Epithelial cell of esophagus (primary cell): ENCODE measurements around the gene HEPN1.

Experiments used
- DNase-seq: peaks from one replicate; pipeline ENCODE4 v3.0.0; 2010; ENCODE audit warnings: low read depth
- H3K4me3 ChIP-seq: 2 replicates; pipeline ENCODE4 v1.5.1; 2011; ENCODE audit warnings: mild to moderate bottlenecking, low read length, control low read depth
- TF ChIP-seq, protein P1 (sequence below): IDR thresholded peaks from 2 replicates; pipeline ENCODE4 v1.5.1; 2011; ENCODE audit warnings: low read depth, mild to moderate bottlenecking, low read length, control low read depth, inconsistent platforms; ENCODE audit not compliant: insufficient read depth; ENCODE audit errors: missing control alignments

Gene HEPN1

DNA sequence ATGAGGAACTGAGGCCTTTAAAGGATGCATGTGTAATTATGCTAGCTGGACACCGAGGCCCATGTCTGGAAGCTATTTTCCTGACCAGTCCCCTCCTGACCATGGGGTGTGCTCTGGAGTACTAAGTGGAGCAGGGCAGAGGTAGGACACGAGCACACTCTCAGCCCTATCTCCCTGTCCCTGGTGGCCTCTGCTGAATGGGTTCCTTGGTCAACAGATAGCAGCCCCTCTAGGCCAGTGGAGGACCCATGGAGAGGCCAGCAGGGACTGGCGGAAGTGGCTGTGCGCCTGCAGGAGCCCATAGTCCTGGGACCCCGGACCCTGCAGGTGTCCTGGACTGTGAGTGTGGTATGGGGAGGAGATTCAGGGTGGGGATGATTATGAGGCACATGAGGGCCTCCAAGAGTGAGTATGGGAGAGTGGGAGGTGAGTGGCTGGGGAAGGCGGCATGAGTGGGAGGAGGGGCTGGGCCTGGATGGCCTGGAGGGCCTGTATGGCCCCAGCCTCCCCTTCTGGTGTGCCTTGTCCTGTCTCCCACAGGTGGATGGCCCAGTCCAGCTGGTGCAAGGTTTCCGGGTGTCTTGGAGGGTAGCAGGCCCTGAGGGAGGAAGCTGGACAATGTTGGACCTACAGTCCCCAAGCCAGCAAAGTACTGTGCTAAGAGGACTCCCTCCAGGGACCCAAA lies 44.3 kb upstream of the HEPN1 start:
- no peak for DNase-seq

GRCh38 chr11:124875401-124875800 lies 43.6 kb upstream of the HEPN1 start:
- no peak for DNase-seq
- no peak overlapping the region for H3K4me3 ChIP-seq
- TF ChIP-seq, protein P1, sequence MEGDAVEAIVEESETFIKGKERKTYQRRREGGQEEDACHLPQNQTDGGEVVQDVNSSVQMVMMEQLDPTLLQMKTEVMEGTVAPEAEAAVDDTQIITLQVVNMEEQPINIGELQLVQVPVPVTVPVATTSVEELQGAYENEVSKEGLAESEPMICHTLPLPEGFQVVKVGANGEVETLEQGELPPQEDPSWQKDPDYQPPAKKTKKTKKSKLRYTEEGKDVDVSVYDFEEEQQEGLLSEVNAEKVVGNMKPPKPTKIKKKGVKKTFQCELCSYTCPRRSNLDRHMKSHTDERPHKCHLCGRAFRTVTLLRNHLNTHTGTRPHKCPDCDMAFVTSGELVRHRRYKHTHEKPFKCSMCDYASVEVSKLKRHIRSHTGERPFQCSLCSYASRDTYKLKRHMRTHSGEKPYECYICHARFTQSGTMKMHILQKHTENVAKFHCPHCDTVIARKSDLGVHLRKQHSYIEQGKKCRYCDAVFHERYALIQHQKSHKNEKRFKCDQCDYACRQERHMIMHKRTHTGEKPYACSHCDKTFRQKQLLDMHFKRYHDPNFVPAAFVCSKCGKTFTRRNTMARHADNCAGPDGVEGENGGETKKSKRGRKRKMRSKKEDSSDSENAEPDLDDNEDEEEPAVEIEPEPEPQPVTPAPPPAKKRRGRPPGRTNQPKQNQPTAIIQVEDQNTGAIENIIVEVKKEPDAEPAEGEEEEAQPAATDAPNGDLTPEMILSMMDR: no peak

More for the DNA sequence above, 44.3 kb upstream of the HEPN1 start:
- H3K4me3 ChIP-seq: no peak overlapping the region
- TF ChIP-seq, protein P1: no peak

GRCh38 chr11:124875943-124876817 lies 42.9 kb upstream of the HEPN1 start:
- DNase-seq: peak; percentile 92
- peak overlapping the region; percentile 56 for H3K4me3 ChIP-seq
- TF ChIP-seq, protein P1: peak; percentile 52

DNA sequence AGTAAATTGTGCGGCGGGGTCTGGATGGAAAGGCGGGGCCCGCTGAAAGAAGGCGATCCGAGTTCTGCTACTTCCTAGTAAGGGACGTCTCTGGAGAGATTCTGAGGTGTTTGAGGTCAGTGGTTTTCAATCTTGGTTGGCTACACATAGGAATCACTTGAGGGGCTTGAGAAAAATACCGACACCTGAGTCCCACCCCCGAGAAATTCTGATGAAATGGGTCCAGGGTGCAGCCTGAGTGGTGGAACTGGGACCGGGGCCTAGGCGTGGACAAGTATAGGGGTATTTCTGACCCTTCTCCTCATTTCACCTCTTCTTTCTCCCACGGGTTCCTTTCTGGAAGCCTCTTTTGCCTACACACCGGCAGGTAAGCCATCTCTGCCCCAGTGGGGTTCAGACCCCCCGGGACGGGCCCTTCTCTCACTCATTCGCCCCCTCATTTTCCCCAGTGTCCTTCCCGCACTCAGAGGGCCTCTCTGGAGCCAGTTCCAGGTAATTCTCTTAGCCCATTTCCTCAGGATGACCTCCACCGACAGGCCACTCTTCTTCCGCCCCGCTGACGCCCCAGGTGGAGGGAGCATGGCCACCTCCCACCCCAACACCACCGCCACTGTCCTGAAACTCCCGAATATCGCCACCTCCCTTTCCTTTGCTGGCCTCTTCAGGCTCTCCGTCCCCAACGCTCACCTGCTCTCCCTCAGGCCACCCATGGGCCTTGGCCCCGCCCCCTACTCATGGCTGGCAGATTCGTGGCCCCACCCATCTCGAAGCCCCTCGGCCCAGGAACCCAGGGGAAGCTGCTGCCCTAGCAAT lies 42.0 kb upstream of the HEPN1 start:
- TF ChIP-seq, protein P1: no peak
- H3K4me3 ChIP-seq: peak overlapping the region; percentile 56

GRCh38 chr11:124877631-124877909 lies 41.5 kb upstream of the HEPN1 start:
- peak overlapping the region; percentile 56 for H3K4me3 ChIP-seq
- TF ChIP-seq, protein P1: no peak
- DNase-seq: no peak

More for the DNA sequence above, 42.0 kb upstream of the HEPN1 start:
- no peak for DNase-seq

- TF ChIP-seq, protein P1: no peak
- DNase-seq: no peak
- peak overlapping the region; percentile 56 for H3K4me3 ChIP-seq
Observed at GRCh38 chr11:124877910-124878758, 40.9 kb upstream of the HEPN1 start.
